PC-3 (cell line): ENCODE data around the gene BOLA2B. TPM values are rescaled to one million over a fixed set of nuclear protein-coding genes. Genes with fewer than 3 reads are reported as not detected.

Experiments
- ATAC-seq: fragments of 200-7000 bp; cut with Tn5 transposase; 2 replicates; pipeline ENCODE4 v1.9.1; 2020; ENCODE audit warnings: mild to moderate bottlenecking, moderate library complexity
- BruUV-seq: library from RNA; stranded (reverse); fragments of 400-500 nt; replicated peaks from 2 replicates; lab custom pipeline; 2021; lab: Mats Ljungman, UMichigan
- CTCF ChIA-PET: fragments of 300-600 bp; sonication (Branson Sonifier 250); formaldehyde crosslinking; loops from one replicate; lab custom pipeline; 2022; ENCODE audit warnings: antibody characterized with exemption; lab: Charles Lee
- POLR2A ChIA-PET: fragments of 300-600 bp; sonication (Branson Sonifier 250); formaldehyde crosslinking; loops from one replicate; lab custom pipeline; 2022; ENCODE audit warnings: antibody characterized with exemption; ENCODE audit not compliant: unreplicated experiment; lab: Charles Lee
- DNase-seq: peaks from one replicate; pipeline ENCODE4 v3.0.0-alpha.2; 2015
- H2AFZ ChIP-seq: fragments of 300-600 bp; sonication (generic); 2 replicates; pipeline ENCODE4 v1.6.0; 2016; ENCODE audit warnings: antibody characterized with exemption, low read length
- H3F3A ChIP-seq: fragments of 300-600 bp; sonication (generic); one replicate; pipeline ENCODE4 v1.6.0; 2017; ENCODE audit warnings: antibody characterized with exemption, low read length, control low read depth, mild to moderate bottlenecking; ENCODE audit not compliant: unreplicated experiment
- H3K27ac ChIP-seq: fragments of 300-600 bp; sonication (generic); 2 replicates; pipeline ENCODE4 v1.5.1; 2016; ENCODE audit warnings: mild to moderate bottlenecking, low read length
- H3K27me3 ChIP-seq: fragments of 300-600 bp; sonication (generic); 2 replicates; pipeline ENCODE4 v1.6.1; 2016; ENCODE audit warnings: low read length, mixed read lengths
- H3K36me3 ChIP-seq: fragments of 300-600 bp; sonication (generic); 2 replicates; pipeline ENCODE4 v1.6.1; 2016; ENCODE audit warnings: low read depth, mixed run types, low read length, mixed read lengths
- H3K4me1 ChIP-seq: fragments of 300-600 bp; sonication (generic); 2 replicates; pipeline ENCODE4 v1.5.1; 2016; ENCODE audit warnings: low read length; ENCODE audit not compliant: insufficient read depth
- H3K4me2 ChIP-seq: fragments of 300-600 bp; sonication (generic); 2 replicates; pipeline ENCODE4 v1.6.0; 2016; ENCODE audit warnings: low read length
- H3K4me3 ChIP-seq: fragments of 300-600 bp; sonication (generic); 2 replicates; pipeline ENCODE4 v1.5.1; 2016; ENCODE audit warnings: mild to moderate bottlenecking, low read length, mixed read lengths
- H3K79me2 ChIP-seq: fragments of 300-600 bp; sonication (generic); 2 replicates; pipeline ENCODE4 v1.6.1; 2017; ENCODE audit warnings: low read length, mixed read lengths
- H3K9ac ChIP-seq: fragments of 300-600 bp; sonication (generic); 2 replicates; pipeline ENCODE4 v1.6.0; 2016; ENCODE audit warnings: mild to moderate bottlenecking, low read length
- H3K9me2 ChIP-seq: fragments of 300-600 bp; sonication (generic); replicated peaks from 2 replicates; pipeline ENCODE4 v1.6.1; 2016; ENCODE audit warnings: mixed run types, low read length, mixed read lengths
- H3K9me3 ChIP-seq: fragments of 300-600 bp; sonication (generic); 2 replicates; pipeline ENCODE4 v1.6.1; 2016; ENCODE audit warnings: low read length, mixed read lengths
- H4K20me1 ChIP-seq: fragments of 300-600 bp; sonication (generic); 2 replicates; pipeline ENCODE4 v1.6.1; 2016; ENCODE audit warnings: low read length, mixed read lengths
- CTCF ChIP-seq: fragments of 300-600 bp; sonication (generic); conservative IDR thresholded peaks from 2 replicates; pipeline ENCODE4 v1.5.1; 2017; ENCODE audit warnings: antibody characterized with exemption, low read depth, mild to moderate bottlenecking, low read length
- EZH2 ChIP-seq: fragments of 300-600 bp; sonication (generic); IDR thresholded peaks from one replicate; pipeline ENCODE4 v1.6.1; 2017; ENCODE audit warnings: antibody characterized with exemption, mild to moderate bottlenecking, low read length; ENCODE audit not compliant: unreplicated experiment
- EZH2phosphoT487 ChIP-seq: fragments of 300-600 bp; sonication (generic); IDR thresholded peaks from 2 replicates; pipeline ENCODE4 v1.6.1; 2018; ENCODE audit warnings: mild to moderate bottlenecking, antibody characterized with exemption, low read length, borderline replicate concordance
- intact Hi-C: fragments of 100-400 bp; cut with micrococcal nuclease; formaldehyde crosslinking; loops from 2 replicates; pipeline ENCODE4 v1.9.0; 2023
- total RNA-seq: library from RNA; depleted of rRNA; stranded (reverse); fragments of >200 nt; gene quantifications from 2 replicates; pipeline ENCODE4 v1.2.3, GENCODE V29; 2014; rRNA removed

Gene BOLA2B
- total RNA-seq, 1 experiment from 2014 or later: 143 TPM

- Histone ChIP-seq H4K20me1 (no peaks in the 10 kb centered on the region), H3K79me2 (no peaks in the 10 kb centered on the region), H3K9ac (no peak overlapping the region), H3K27ac (no peak overlapping the region), H3K27me3 (no peaks in the 10 kb centered on the region), H2AFZ (no peak overlapping the region), H3K4me3 (no peak overlapping the region), H3F3A (no peaks in the 10 kb centered on the region), H3K36me3 (no peaks in the 10 kb centered on the region), H3K9me3 (no peaks in the 10 kb centered on the region), H3K9me2 (no peaks in the 10 kb centered on the region), H3K4me1 (no peaks in the 10 kb centered on the region), H3K4me2 (no peak overlapping the region)
- ATAC-seq: no peak
- CTCF ChIA-PET: no interaction called here
- no peak for DNase-seq
- POLR2A ChIA-PET: no interaction called here
- BruUV-seq: no TSS peak
- intact Hi-C loops: no loop called here
- TF ChIP-seq EZH2: no peak
- TF ChIP-seq EZH2phosphoT487: no peak
- no peak for TF ChIP-seq CTCF
Measured at GRCh38 chr16:30144917-30145316, 48.5 kb downstream of the BOLA2B start.

GRCh38 chr16:30144017-30144416 lies 49.4 kb downstream of the BOLA2B start:
- BruUV-seq: no TSS peak
- ChIA-PET CTCF (no interaction called here), POLR2A (no interaction called here)
- no peak for ATAC-seq
- DNase-seq: no peak
- no peaks in the 10 kb centered on the region for H3K9me3 ChIP-seq
- H4K20me1 ChIP-seq: no peaks in the 10 kb centered on the region
- H3K27me3 ChIP-seq: no peaks in the 10 kb centered on the region
- no peaks in the 10 kb centered on the region for H3K79me2 ChIP-seq
- intact Hi-C loops: no loop called here
- no peaks in the 10 kb centered on the region for H3K4me1 ChIP-seq
- no peaks in the 10 kb centered on the region for H3F3A ChIP-seq
- TF ChIP-seq EZH2phosphoT487 (no peak), EZH2 (no peak), CTCF (no peak)
- no peaks in the 10 kb centered on the region for H3K9me2 ChIP-seq
- H3K9ac ChIP-seq: no peak overlapping the region
- H2AFZ ChIP-seq: no peak overlapping the region
- no peak overlapping the region for H3K4me3 ChIP-seq
- no peaks in the 10 kb centered on the region for H3K36me3 ChIP-seq
- H3K27ac ChIP-seq: no peak overlapping the region
- no peak overlapping the region for H3K4me2 ChIP-seq

- intact Hi-C loops: no loop called here
- H3K27me3 ChIP-seq: no peaks in the 10 kb centered on the region
- H4K20me1 ChIP-seq: no peaks in the 10 kb centered on the region
- POLR2A ChIA-PET: no interaction called here
- no peaks in the 10 kb centered on the region for H3K9me2 ChIP-seq
- CTCF ChIA-PET: interaction anchor here (0.7 kb wide), 1 partner anchor 189 kb away, joined by 3 read pairs; no protein-coding TSS in a partner anchor
- TF ChIP-seq EZH2phosphoT487 (no peak), CTCF (no peak), EZH2 (no peak)
- H3K4me3 ChIP-seq: no peak overlapping the region
- H3F3A ChIP-seq: no peaks in the 10 kb centered on the region
- BruUV-seq: no TSS peak
- no peaks in the 10 kb centered on the region for H3K79me2 ChIP-seq
- H3K9ac ChIP-seq: no peak overlapping the region
- H3K27ac ChIP-seq: no peak overlapping the region
- H3K36me3 ChIP-seq: no peaks in the 10 kb centered on the region
- ATAC-seq: no peak
- no peak overlapping the region for H3K4me2 ChIP-seq
- no peaks in the 10 kb centered on the region for H3K4me1 ChIP-seq
- H3K9me3 ChIP-seq: no peaks in the 10 kb centered on the region
- H2AFZ ChIP-seq: no peak overlapping the region
- no peak for DNase-seq
Measured at GRCh38 chr16:30143347-30143702, 50.1 kb downstream of the BOLA2B start.

Other genes with a start within 250 kb of the BOLA2B start
- gene TMEM219, start 231.6 kb downstream of the BOLA2B start, total RNA-seq: 53.0 and 60.9 TPM in 2 replicates
- gene TAOK2, start 219.8 kb downstream of the BOLA2B start, total RNA-seq: 34.1 and 47.4 TPM in 2 replicates
- 18.4 and 26.8 TPM in 2 replicates for gene HIRIP3, start 198.0 kb downstream of the BOLA2B start, total RNA-seq
- 60.6 and 70.3 TPM in 2 replicates for gene INO80E, start 197.4 kb downstream of the BOLA2B start, total RNA-seq
- gene DOC2A, start 182.6 kb downstream of the BOLA2B start, total RNA-seq: 4.6 and 5.2 TPM in 2 replicates
- not detected in 2 replicates for gene C16orf92, start 170.5 kb downstream of the BOLA2B start, total RNA-seq
- 0.29 and 0.47 TPM in 2 replicates for gene TLCD3B, start 162.4 kb downstream of the BOLA2B start, total RNA-seq
- gene ALDOA, start 127.9 kb downstream of the BOLA2B start, total RNA-seq: 1,859 and 2,048 TPM in 2 replicates
- gene PPP4C, start 117.7 kb downstream of the BOLA2B start, total RNA-seq: 116 and 117 TPM in 2 replicates
- 0.86 and 1.1 TPM in 2 replicates for gene TBX6, start 101.7 kb downstream of the BOLA2B start, total RNA-seq
- gene YPEL3, start 97.5 kb downstream of the BOLA2B start, total RNA-seq: 5.1 and 7.7 TPM in 2 replicates
- 2.2 and 3.4 TPM in 2 replicates for gene GDPD3, start 80.1 kb downstream of the BOLA2B start, total RNA-seq
- gene MAPK3, start 70.4 kb downstream of the BOLA2B start, total RNA-seq: 31.4 and 34.4 TPM in 2 replicates
- gene CORO1A, start 10.1 kb downstream of the BOLA2B start, total RNA-seq: 8.4 and 10.3 TPM in 2 replicates
- gene SLX1A, start 209 bp upstream of the BOLA2B start, total RNA-seq: 83.4 and 91.9 TPM in 2 replicates
- gene SULT1A3, start 5.6 kb upstream of the BOLA2B start, total RNA-seq: 8.5 and 14.6 TPM in 2 replicates
- gene NPIPB13, start 54.8 kb upstream of the BOLA2B start, total RNA-seq: 0.29 and 4.3 TPM in 2 replicates
- gene CD2BP2, start 161.6 kb upstream of the BOLA2B start, total RNA-seq: 30.0 and 43.3 TPM in 2 replicates
- gene TBC1D10B, start 176.8 kb upstream of the BOLA2B start, total RNA-seq: 36.0 and 52.4 TPM in 2 replicates
- not detected in 2 replicates for gene MYL11, start 181.1 kb upstream of the BOLA2B start, total RNA-seq
- 0.55 TPM in 1 of 2 replicates, not detected in the other for gene SEPTIN1, start 188.9 kb upstream of the BOLA2B start, total RNA-seq
- 8.9 and 14.2 TPM in 2 replicates for gene ZNF48, start 201.8 kb upstream of the BOLA2B start, total RNA-seq
- 3.6 and 4.3 TPM in 2 replicates for gene ZNF771, start 213.9 kb upstream of the BOLA2B start, total RNA-seq
- gene DCTPP1, start 236.4 kb upstream of the BOLA2B start, total RNA-seq: 63.1 and 64.1 TPM in 2 replicates